Loucy (cell line): Measurements from ENCODE around the gene MGMT.

Source experiments
- H2AFZ ChIP-seq: fragments of 200-600 bp; sonication (generic); 2 replicates; pipeline ENCODE4 v1.6.0; 2016; ENCODE audit warnings: antibody characterized with exemption, mild to moderate bottlenecking, low read length, moderate library complexity
- H3F3A ChIP-seq: fragments of 200-600 bp; 2 replicates; pipeline ENCODE4 v1.6.0; 2016; ENCODE audit warnings: antibody characterized with exemption, low read depth, mild to moderate bottlenecking
- H3K27me3 ChIP-seq: fragments of 200-600 bp; sonication (generic); 2 replicates; pipeline ENCODE4 v1.6.1; 2014; ENCODE audit warnings: low read length, mild to moderate bottlenecking; ENCODE audit not compliant: insufficient read depth, poor library complexity, severe bottlenecking
- H3K36me3 ChIP-seq: fragments of 200-600 bp; sonication (generic); 2 replicates; pipeline ENCODE4 v1.6.1; 2016; ENCODE audit warnings: low read length; ENCODE audit not compliant: insufficient read depth
- H3K4me1 ChIP-seq: fragments of 200-600 bp; sonication (generic); 2 replicates; pipeline ENCODE4 v1.5.1; 2014; ENCODE audit warnings: low read length, mild to moderate bottlenecking; ENCODE audit not compliant: insufficient read depth, poor library complexity, severe bottlenecking
- H3K4me2 ChIP-seq: fragments of 200-600 bp; sonication (generic); 2 replicates; pipeline ENCODE4 v1.6.0; 2014; ENCODE audit warnings: antibody characterized with exemption, low read length, low read depth, mild to moderate bottlenecking; ENCODE audit not compliant: poor library complexity, severe bottlenecking
- H3K4me3 ChIP-seq: fragments of 200-600 bp; sonication (generic); 2 replicates; pipeline ENCODE4 v1.5.1; 2014; ENCODE audit warnings: low read length, mild to moderate bottlenecking, mixed read lengths; ENCODE audit not compliant: poor library complexity, severe bottlenecking
- H3K79me2 ChIP-seq: fragments of 200-600 bp; sonication (generic); 2 replicates; pipeline ENCODE4 v1.6.1; 2014; ENCODE audit warnings: low read length; ENCODE audit not compliant: insufficient read depth
- H3K9ac ChIP-seq: fragments of 200-600 bp; sonication (generic); 2 replicates; pipeline ENCODE4 v1.6.0; 2014; ENCODE audit warnings: mild to moderate bottlenecking, low read depth, low read length, moderate library complexity; ENCODE audit not compliant: poor library complexity, severe bottlenecking
- H3K9me2 ChIP-seq: fragments of 200-600 bp; sonication (generic); replicated peaks from 2 replicates; pipeline ENCODE4 v1.6.1; 2016; ENCODE audit warnings: low read depth, low read length, mixed read lengths
- H3K9me3 ChIP-seq: fragments of 200-600 bp; sonication (generic); 2 replicates; pipeline ENCODE4 v1.6.1; 2014; ENCODE audit warnings: mild to moderate bottlenecking, antibody characterized with exemption, low read length, low read depth; ENCODE audit not compliant: insufficient read depth
- H4K20me1 ChIP-seq: fragments of 200-600 bp; sonication (generic); 2 replicates; pipeline ENCODE4 v1.6.0; 2014; ENCODE audit warnings: antibody characterized with exemption, low read length, mild to moderate bottlenecking; ENCODE audit not compliant: insufficient read depth, poor library complexity, severe bottlenecking
- CTCF ChIP-seq: fragments of 200-600 bp; sonication (generic); conservative IDR thresholded peaks from 2 replicates; pipeline ENCODE4 v1.5.1; 2014; ENCODE audit warnings: mild to moderate bottlenecking, antibody characterized with exemption, low read length
- EZH2phosphoT487 ChIP-seq: fragments of 200-600 bp; IDR thresholded peaks from 2 replicates; pipeline ENCODE4 v1.6.1; 2018; ENCODE audit warnings: antibody characterized with exemption, mild to moderate bottlenecking, moderate library complexity, borderline replicate concordance

Gene MGMT

DNA sequence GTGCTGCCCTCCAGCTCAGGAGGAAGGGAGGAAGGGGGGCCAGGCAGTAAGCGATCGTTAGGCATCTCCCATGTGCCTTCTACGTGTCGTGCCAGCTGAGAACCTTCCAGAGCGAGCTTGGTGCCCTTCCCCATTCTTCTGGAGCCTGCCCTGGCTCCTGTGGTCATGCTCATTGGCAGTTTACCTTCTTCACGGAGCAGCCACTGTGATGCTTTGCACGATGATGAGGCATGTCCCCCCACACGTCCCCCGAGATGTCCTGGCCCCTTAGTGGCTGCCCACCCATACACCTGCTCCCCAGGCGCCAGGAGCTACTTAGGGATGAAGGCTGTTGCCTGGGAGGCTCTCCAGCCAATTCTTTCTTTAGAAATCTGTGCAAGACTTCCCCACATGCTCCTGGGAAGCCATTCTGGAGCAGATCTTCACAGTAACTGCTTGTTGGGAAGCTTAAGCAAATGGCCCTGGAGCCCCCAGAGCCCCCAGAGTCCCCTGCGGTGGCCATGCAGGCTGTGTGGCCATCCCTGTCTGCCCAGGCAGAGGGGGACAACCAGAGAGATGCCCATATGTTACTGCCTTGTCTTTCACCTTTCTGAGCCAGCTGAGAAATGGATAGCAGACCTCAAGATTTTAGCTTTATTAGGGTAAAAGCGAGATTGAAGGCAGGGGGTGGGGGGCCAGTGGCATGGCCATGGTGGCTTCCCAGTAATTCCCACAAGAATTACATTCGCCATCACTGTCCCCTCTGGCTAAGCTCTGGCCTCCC, 298.0 kb downstream of the MGMT start:
- Histone ChIP-seq H2AFZ (no peak overlapping the region), H3K4me3 (no peak overlapping the region), H3K79me2 (no peaks in the 10 kb centered on the region), H3K9ac (no peak overlapping the region), H3K4me2 (no peak overlapping the region), H4K20me1 (no peaks in the 10 kb centered on the region), H3F3A (no peaks in the 10 kb centered on the region), H3K36me3 (peaks cover 2% of the 10 kb centered on the region; the same call in 1 of the 2 replicates), H3K4me1 (no peaks in the 10 kb centered on the region), H3K9me2 (no peaks in the 10 kb centered on the region), H3K27me3 (no peaks in the 10 kb centered on the region), H3K9me3 (no peaks in the 10 kb centered on the region)
- no peak for TF ChIP-seq CTCF
- no peak for TF ChIP-seq EZH2phosphoT487

GRCh38 chr10:129765664-129766550, 298.9 kb downstream of the MGMT start:
- TF ChIP-seq EZH2phosphoT487 (no peak), CTCF (no peak)

GRCh38 chr10:129766611-129767550, 299.8 kb downstream of the MGMT start:
- no peaks in the 10 kb centered on the region for H3K9me3 ChIP-seq
- no peaks in the 10 kb centered on the region for H3F3A ChIP-seq
- no peak overlapping the region for H2AFZ ChIP-seq
- no peaks in the 10 kb centered on the region for H3K27me3 ChIP-seq
- no peak overlapping the region for H3K4me2 ChIP-seq
- H3K4me3 ChIP-seq = no peak overlapping the region
- no peaks in the 10 kb centered on the region for H3K36me3 ChIP-seq
- H3K9me2 ChIP-seq = no peaks in the 10 kb centered on the region
- no peaks in the 10 kb centered on the region for H3K4me1 ChIP-seq
- H3K79me2 ChIP-seq = no peaks in the 10 kb centered on the region
- H3K9ac ChIP-seq = no peak overlapping the region
- no peaks in the 10 kb centered on the region for H4K20me1 ChIP-seq
- TF ChIP-seq CTCF (no peak), EZH2phosphoT487 (no peak)

More at GRCh38 chr10:129765664-129766550, 298.9 kb downstream of the MGMT start:
- H3F3A ChIP-seq = no peaks in the 10 kb centered on the region
- H3K9me3 ChIP-seq = no peaks in the 10 kb centered on the region
- H3K36me3 ChIP-seq = no peaks in the 10 kb centered on the region
- no peak overlapping the region for H2AFZ ChIP-seq
- H3K9me2 ChIP-seq = no peaks in the 10 kb centered on the region
- no peaks in the 10 kb centered on the region for H3K79me2 ChIP-seq
- no peaks in the 10 kb centered on the region for H3K27me3 ChIP-seq
- no peaks in the 10 kb centered on the region for H3K4me1 ChIP-seq
- no peaks in the 10 kb centered on the region for H4K20me1 ChIP-seq
- no peak overlapping the region for H3K4me3 ChIP-seq
- H3K4me2 ChIP-seq = no peak overlapping the region
- no peak overlapping the region for H3K9ac ChIP-seq
